Measurements from ENCODE around the gene NFILZ. TPM values are rescaled to one million over a fixed set of nuclear protein-coding genes. Genes with fewer than 3 reads are reported as not detected.
A peak's percentile ranks its signal among the peaks of the same experiment; 100 is the strongest.

NFILZ gene
- total RNA-seq, 1 donor from 2014 or later = not detected

DNA sequence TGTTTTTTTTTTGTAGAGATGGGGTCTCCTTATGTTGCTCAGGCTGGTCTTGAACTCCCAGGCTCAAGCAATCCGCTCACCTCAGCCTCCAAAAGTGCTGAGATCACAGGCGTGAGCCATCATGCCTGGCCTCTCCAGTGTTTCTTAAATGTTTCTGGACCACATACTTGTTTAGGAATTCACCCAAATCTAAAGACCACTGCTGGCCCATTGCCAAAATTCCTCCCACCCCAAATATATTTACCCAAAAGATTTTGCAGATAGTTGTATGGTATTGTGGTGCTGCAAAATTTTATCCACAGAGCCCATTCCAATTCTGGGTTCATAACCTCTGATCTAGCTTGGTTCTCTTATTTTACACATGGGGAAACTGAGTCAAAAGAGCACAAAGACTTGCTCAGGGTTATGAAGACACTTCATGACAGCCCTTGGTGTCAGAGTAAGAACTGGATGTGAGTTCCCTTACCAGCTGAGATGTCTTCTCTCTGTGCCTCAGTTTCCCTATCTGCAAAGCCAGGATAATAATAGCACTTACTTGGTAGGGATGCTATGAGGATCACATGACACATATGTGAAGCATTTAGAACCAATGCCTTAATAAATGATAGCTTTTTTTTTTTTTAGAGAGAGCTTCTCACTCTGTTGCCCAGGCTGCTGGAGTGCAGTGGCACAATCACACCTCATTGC, 10.9 kb downstream of the NFILZ start:
- DNase-seq (ENCODE audit: low spot score in 2 of 2) (no peak), FAIRE-seq (no peak)

DNA sequence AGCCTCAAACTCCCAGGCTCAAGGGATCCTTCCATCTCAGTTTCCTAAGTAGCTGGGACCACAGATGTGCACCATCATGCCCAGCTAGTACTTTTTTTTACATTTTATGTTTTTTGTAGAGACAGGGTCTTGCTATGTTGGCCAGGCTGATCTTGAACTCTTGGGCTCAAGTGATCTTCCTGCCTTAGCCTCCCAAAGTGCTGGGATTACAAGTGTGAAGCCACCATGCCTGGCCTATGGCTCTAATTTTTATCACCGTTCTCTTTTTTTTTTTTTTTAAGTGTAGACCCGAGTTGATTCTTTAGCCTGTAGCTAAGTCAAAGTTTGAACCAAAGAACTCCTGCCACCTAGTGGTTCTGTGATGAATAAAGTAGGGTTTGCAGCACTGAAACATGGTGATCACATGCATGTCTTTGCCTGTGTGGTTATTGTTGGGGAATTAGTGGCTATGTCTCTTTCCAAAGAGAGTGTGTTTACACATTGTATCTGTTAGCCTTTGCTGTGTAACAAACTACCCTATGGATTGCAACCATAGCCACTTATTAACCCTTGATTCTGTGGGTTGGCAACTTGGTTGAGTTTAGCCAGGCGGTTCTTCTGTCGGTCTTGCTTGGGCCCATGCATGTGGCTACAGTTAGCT, 11.6 kb downstream of the NFILZ start:
- no peak for DNase-seq (ENCODE audit: low spot score in 2 of 2)
- FAIRE-seq = no peak

GRCh38 chr19:8642561-8642960, 12.1 kb downstream of the NFILZ start:
- no peak for FAIRE-seq
- no peak for DNase-seq (ENCODE audit: low spot score in 2 of 2)

GRCh38 chr19:8643860-8644653, 13.6 kb downstream of the NFILZ start:
- DNase-seq (ENCODE audit: low spot score in 2 of 2) (no peak), FAIRE-seq (no peak)

DNA sequence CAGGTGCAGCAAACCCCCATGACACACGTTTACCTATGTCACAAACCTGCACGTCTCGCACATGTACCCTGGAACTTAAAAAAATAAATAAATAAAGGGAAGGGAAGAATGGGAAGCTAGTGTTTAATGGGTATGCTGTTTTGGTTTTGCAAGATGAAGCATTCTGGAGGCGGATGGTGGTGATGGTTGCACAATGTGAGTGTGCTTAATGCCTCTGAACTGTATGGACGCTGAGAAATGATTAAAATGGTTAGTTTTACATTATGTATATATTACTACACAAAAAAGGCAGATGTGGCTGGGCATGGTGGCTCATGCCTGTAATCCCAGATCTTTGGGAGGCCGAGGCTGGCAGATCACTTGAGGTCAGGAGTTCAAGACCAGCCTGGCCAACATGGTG, 17.8 kb downstream of the NFILZ start:
- FAIRE-seq (no peak), DNase-seq (ENCODE audit: low spot score in 2 of 2) (no peak)

GRCh38 chr19:8654591-8655339, 24.3 kb downstream of the NFILZ start:
- FAIRE-seq = no peak
- DNase-seq (ENCODE audit: low spot score in 2 of 2) = peak in 1 of 2 donors; percentile 79

DNA sequence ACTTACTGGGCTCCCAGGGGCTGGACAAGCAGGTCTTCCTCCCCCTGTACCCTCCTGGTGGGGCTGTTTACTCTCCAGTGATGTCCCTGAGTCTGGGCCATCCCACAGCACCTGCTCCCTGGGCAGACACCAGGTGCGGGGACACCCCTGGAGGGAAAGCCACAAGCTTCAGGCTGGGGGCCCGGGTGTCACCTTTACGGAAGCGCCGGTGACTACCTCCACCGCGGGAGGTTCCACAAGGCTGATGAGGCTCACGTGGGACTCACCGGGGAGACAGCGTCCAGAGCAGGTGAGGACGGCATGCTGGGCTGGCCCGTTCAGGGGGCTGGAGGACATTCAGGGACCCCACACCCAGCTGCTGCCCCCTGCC, 24.9 kb downstream of the NFILZ start:
- no peak for FAIRE-seq
- DNase-seq (ENCODE audit: low spot score in 2 of 2) = no peak

- no peak for FAIRE-seq
Observed at GRCh38 chr19:8657869-8658268, 27.4 kb downstream of the NFILZ start.

DNA sequence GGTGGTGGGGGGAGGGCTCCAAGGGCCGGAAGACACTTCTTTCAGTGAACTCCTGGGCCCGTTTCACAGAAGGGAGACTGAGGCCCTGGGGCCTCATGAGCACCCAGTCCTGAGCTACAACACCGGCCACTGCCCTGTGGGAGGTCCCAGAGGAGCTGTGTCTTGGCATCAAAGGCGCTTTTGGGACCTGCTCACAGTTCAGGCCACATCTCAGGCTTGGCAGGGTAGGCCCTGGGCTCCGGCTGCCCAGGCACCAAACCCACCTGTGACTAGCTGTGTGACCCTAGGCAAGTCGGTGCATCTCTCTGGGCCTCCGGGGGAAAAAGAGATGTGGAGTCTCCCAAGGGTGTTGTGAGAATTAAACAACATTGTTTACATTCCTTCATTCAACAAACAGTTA, 29.5 kb downstream of the NFILZ start:
- FAIRE-seq (no peak), DNase-seq (ENCODE audit: low spot score in 2 of 2) (no peak)

More at GRCh38 chr19:8657869-8658268, 27.4 kb downstream of the NFILZ start:
- no peak for DNase-seq (ENCODE audit: low spot score in 2 of 2)

DNA sequence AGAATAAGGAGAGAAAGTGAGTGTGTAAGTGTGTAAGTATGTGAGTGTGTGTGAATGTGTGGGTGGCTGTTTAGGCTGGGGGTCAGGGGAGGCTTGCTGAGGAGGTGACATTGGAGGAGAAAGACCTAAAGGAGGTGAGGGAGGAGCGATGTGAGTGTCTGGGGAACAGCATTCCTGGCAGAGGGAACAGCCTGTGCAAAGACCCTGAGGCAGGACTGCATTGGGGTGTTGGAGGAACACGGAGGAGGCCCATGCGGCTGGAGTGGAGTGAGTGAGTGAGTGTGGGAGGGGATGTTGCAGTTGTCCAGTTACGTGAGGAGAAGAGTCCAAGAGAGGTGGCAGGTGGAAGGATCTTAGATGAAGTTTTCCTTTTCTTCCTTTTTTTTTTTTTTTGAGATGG, 31.8 kb downstream of the NFILZ start:
- DNase-seq (ENCODE audit: low spot score in 2 of 2) = no peak
- no peak for FAIRE-seq

GRCh38 chr19:8663920-8664670, 33.7 kb downstream of the NFILZ start:
- no peak for DNase-seq (ENCODE audit: low spot score in 2 of 2)
- FAIRE-seq = no peak

GRCh38 chr19:8664671-8665057, 34.2 kb downstream of the NFILZ start:
- no peak for DNase-seq (ENCODE audit: low spot score in 2 of 2)
- FAIRE-seq = no peak

DNA sequence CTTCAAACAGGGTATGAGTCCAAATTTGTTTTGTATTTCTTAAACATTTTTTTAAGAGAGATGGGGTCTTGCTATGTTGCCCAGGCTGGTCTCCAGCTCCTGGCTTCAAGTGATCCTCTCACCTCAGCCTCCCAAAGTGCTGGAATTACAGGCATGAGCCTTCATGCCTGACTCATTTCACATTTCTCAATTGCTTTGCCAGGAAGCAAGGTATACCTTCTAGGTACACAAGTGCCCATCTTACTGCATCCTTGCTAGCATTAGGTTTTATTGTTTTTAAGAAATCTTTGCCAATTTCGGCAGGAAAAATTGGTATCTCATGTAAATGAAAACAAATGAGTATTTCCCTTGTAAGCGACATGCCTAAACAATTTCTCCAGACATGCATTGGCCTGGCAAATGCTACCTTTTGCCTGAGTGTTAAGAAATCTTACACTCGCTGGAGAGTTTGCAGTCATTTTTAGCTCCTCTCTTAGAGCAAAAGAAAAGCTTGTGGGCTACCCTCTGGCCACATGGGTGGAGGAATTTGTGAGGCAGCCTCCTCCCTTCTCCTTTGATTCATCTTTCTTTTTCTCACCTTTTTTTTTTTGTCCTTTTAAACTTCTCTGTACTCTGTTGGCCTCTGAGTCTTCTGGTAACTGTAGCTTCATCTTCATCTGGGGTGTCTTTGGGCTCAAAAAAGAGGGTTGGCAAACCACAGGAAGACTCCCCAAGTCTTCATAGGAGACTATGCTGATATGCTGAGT, 35.2 kb downstream of the NFILZ start:
- no peak for FAIRE-seq
- no peak for DNase-seq (ENCODE audit: low spot score in 2 of 2)

- FAIRE-seq = no peak
- no peak for DNase-seq (ENCODE audit: low spot score in 2 of 2)
Observed at GRCh38 chr19:8666814-8667405, 36.5 kb downstream of the NFILZ start.

GRCh38 chr19:8673276-8673891, 43.0 kb downstream of the NFILZ start:
- FAIRE-seq (no peak), DNase-seq (ENCODE audit: low spot score in 2 of 2) (no peak)

DNA sequence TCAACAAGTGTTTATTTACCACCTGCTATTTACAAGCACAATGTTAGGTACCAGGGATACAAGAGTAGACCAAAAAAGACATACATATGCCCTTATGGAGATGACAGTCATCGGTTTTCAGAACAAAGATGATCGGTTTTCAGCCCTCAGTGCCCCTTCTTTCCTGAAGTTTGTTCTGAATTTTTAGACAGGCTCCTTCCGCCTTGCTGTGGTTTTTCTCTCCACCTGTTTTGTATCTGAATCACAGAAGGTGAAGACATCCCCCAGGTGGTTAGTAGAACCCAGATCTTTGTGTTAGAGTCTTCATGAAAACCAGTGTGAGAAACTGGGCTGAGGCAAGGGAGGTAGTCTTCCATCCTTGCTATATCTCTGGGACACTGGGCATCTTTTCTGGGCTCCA, 44.6 kb downstream of the NFILZ start:
- no peak for DNase-seq (ENCODE audit: low spot score in 2 of 2)

DNA sequence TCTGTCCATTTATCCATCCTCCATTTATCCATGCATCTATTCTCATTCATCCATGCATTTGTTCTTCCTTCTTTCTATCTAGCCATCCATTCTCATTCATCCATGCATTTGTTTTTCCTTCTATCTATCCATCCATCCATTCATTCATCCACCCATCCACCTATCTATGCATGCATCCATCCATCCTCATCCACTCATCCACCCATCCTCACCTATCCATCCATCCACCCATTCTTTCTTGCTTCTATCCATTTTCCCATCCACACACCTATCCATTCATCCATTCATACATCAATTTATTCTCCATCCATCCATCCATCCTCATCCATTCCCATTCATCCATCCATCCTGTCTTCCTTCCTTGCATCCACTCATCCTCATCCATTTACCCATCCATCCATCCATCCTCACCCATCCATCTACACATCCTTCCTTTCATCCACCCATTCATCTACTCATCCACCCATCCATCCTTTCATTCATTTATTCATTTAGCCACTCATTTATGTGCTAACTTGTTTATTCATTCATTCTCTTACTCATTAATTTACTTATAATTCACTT, 47.9 kb downstream of the NFILZ start:
- DNase-seq (ENCODE audit: low spot score in 2 of 2) = no peak
- FAIRE-seq = no peak

More for the DNA sequence above, 44.6 kb downstream of the NFILZ start:
- FAIRE-seq = no peak

Data from frontal cortex (tissue), 4 donors.